T-cell (primary cell): ENCODE results near the gene AGTPBP1. TPM values are rescaled to one million over a fixed set of nuclear protein-coding genes. Genes with fewer than 3 reads are reported as not detected.

Experiments
- total RNA-seq, 35 experiments: library from RNA in 6 of 35; stranded (reverse) in 6 of 35; fragments of 120-200 nt in 1 of 35; gene quantifications; one replicate each; pipeline versions ENCODE4 v1.2.1 to v1.2.4 and lab custom pipeline; 2013 to 2026

AGTPBP1 gene
- total RNA-seq, 5 donors from 2014 or later (not counting 1 experiment from before 2014, with no cell fraction given): 46.2 to 66.7 (median 52.2) TPM

Other genes starting within 250 kb of the AGTPBP1 start
- gene NAA35, start 199.2 kb upstream of the AGTPBP1 start, total RNA-seq: 10 to 100 TPM; 17.6 to 25.3 (median 24.3) TPM